Mucosa of descending colon (tissue), 3 donors: ENCODE measurements around the gene PLXNA4. TPM values are rescaled to one million over a fixed set of nuclear protein-coding genes. Genes with fewer than 3 reads are reported as not detected.

Experiments used
- ATAC-seq: fragments of 200-7000 bp; cut with Tn5 transposase; one replicate; pipeline ENCODE4 v1.9.1; 2020; ENCODE audit warnings: mild to moderate bottlenecking, moderate library complexity
- DNase-seq, 3 donors: peaks; one replicate each; pipeline ENCODE4 v3.0.0-alpha.2; 2020
- H3K36me3 ChIP-seq: fragments of 200-600 bp; one replicate; pipeline ENCODE4 v1.8.0; 2021; ENCODE audit warnings: low read depth, mild to moderate bottlenecking
- H3K4me1 ChIP-seq: fragments of 200-600 bp; one replicate; pipeline ENCODE4 v1.8.0; 2021; ENCODE audit warnings: low read depth, mild to moderate bottlenecking
- H3K4me3 ChIP-seq: fragments of 200-600 bp; one replicate; pipeline ENCODE4 v1.8.0; 2021; ENCODE audit warnings: mild to moderate bottlenecking
- H3K9me3 ChIP-seq: fragments of 200-600 bp; one replicate; pipeline ENCODE4 v1.8.0; 2021; ENCODE audit warnings: mild to moderate bottlenecking
- CTCF ChIP-seq: fragments of 200-600 bp; IDR thresholded peaks from one replicate; pipeline ENCODE4 v1.8.0; 2022; ENCODE audit warnings: antibody characterized with exemption, mild to moderate bottlenecking
- intact Hi-C, 2 donors: fragments of 100-400 bp; cut with DNase I in 1 of 2; cut with micrococcal nuclease in 1 of 2; formaldehyde crosslinking; loops; one replicate each; pipeline versions ENCODE4 v1.11.0 to v1.11.1; 2022; cut with DNase I, micrococcal nuclease
- total RNA-seq, 3 donors: library from RNA; stranded (reverse); fragmentation: NEBNext Ultra II Directional in 2 of 3; extraction: Animal tissue kit (Norgen Biotek cat#: 25700) in 2 of 3; gene quantifications; one replicate each; pipeline versions ENCODE4 v1.2.1 to v1.2.4, GENCODE V29; 2021 to 2023
- donor health status: DM: no; HTN: no; CAD: no; lungs with moderate emphysema.
- donor health status: DM: no; HTN: no; CAD: no.
- donor health status: DM: no; HTN: yes; CAD: no.

The PLXNA4 gene
- total RNA-seq, 3 donors from 2014 or later: 0.78 to 3.5 (median 2.7) TPM

DNA sequence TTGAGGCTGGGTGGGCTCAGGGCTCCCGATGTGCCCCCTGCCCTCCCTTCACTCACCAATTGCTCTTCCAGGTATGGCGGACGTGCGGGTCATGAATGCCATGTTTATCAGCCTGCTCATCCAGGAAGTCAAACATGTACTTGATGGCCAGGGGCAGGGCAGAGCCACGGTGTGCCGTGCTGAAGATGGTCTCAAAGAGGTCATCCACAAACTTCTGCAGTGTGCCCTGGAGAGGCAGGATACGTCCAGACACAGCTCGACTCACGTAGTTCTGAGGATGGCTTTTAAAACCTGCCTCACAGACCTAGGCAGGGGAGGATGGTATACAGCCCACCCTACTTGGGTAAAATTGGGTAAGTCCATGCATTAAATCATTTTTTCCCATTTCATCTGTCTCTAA, 431.2 kb downstream of the PLXNA4 start:
- intact Hi-C loops: no loop called here
- Histone ChIP-seq H3K4me1 (no peaks in the 10 kb centered on the region), H3K4me3 (no peak overlapping the region), H3K9me3 (no peaks in the 10 kb centered on the region), H3K36me3 (no peaks in the 10 kb centered on the region)
- no peak for ATAC-seq
- TF ChIP-seq CTCF: no peak
- no peak for DNase-seq

- H3K9me3 ChIP-seq: no peaks in the 10 kb centered on the region
- intact Hi-C loops: no loop called here
- no peak overlapping the region for H3K4me3 ChIP-seq
- H3K36me3 ChIP-seq: no peaks in the 10 kb centered on the region
- DNase-seq: no peak
- no peak for ATAC-seq
- no peaks in the 10 kb centered on the region for H3K4me1 ChIP-seq
- TF ChIP-seq CTCF: no peak
These were observed 434.3 kb downstream of the PLXNA4 start for GRCh38 chr7:132142006-132142405.

DNA sequence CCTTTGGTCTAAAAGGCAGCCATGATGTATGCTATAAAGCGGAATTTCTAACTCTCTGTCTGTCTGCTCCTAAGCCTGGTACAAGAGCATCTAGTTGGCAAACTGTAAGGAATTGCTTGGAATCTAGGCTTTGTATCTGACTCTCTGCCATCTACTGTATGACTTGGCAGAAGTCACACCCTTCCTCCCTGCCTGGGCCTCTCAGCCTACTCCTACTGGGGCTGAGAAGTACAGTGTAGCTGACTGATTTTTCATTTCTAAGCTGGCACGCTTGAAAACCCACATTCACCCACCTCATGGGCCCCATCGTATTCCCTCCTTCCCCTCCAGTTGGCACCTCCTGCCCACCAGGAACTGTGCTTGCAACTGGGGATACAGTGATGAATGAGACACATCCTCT, 435.2 kb downstream of the PLXNA4 start:
- H3K9me3 ChIP-seq: no peaks in the 10 kb centered on the region
- TF ChIP-seq CTCF: no peak
- intact Hi-C loops: no loop called here
- H3K4me3 ChIP-seq: no peak overlapping the region
- no peaks in the 10 kb centered on the region for H3K4me1 ChIP-seq
- ATAC-seq (no peak), DNase-seq (no peak)
- H3K36me3 ChIP-seq: no peaks in the 10 kb centered on the region

- Histone ChIP-seq H3K36me3 (no peaks in the 10 kb centered on the region), H3K4me3 (no peak overlapping the region), H3K9me3 (no peaks in the 10 kb centered on the region), H3K4me1 (no peaks in the 10 kb centered on the region)
- DNase-seq (no peak), ATAC-seq (no peak)
- TF ChIP-seq CTCF: no peak
- intact Hi-C loops: no loop called here
These were observed 435.9 kb downstream of the PLXNA4 start for GRCh38 chr7:132140341-132140740.

GRCh38 chr7:132138817-132139216, 437.5 kb downstream of the PLXNA4 start:
- ATAC-seq (no peak), DNase-seq (no peak)
- TF ChIP-seq CTCF: no peak
- intact Hi-C loops: no loop called here
- Histone ChIP-seq H3K9me3 (no peaks in the 10 kb centered on the region), H3K4me1 (no peaks in the 10 kb centered on the region), H3K4me3 (no peak overlapping the region), H3K36me3 (no peaks in the 10 kb centered on the region)

- H3K36me3 ChIP-seq: no peaks in the 10 kb centered on the region
- H3K4me3 ChIP-seq: no peak overlapping the region
- no peak for DNase-seq
- no peak for ATAC-seq
- no peak for TF ChIP-seq CTCF
- H3K4me1 ChIP-seq: no peaks in the 10 kb centered on the region
- H3K9me3 ChIP-seq: no peaks in the 10 kb centered on the region
- intact Hi-C loops: no loop called here
These were observed 438.6 kb downstream of the PLXNA4 start for GRCh38 chr7:132137681-132138080.
